ENCODE measurements around the gene KRT74.

The KRT74 gene

GRCh38 chr12:52527121-52527800 is 46.4 kb downstream of the KRT74 start:
- no peak overlapping the region for H3K4me3 ChIP-seq

GRCh38 chr12:52526511-52526951 is 47.1 kb downstream of the KRT74 start:
- Histone ChIP-seq H3K27ac (peak overlapping the region in 9 of 21 experiments; percentile 3 to 92 (median 51)), H3K4me3 (no peak overlapping the region)

More at GRCh38 chr12:52527121-52527800, 46.4 kb downstream of the KRT74 start:
- peak overlapping the region in 1 of 21 experiments; percentile 92 for H3K27ac ChIP-seq

GRCh38 chr12:52525661-52526499 is 47.8 kb downstream of the KRT74 start:
- Histone ChIP-seq H3K4me3 (peak overlapping the region in 1 of 7 experiments; percentile 0), H3K27ac (peak overlapping the region in 16 of 21 experiments; percentile 4 to 92 (median 62))

GRCh38 chr12:52524898-52525591 is 48.6 kb downstream of the KRT74 start:
- Histone ChIP-seq H3K27ac (peak overlapping the region in 17 of 21 experiments; percentile 0 to 92 (median 65)), H3K4me3 (peak overlapping the region in 1 of 7 experiments; percentile 0)

GRCh38 chr12:52524241-52524897 is 49.3 kb downstream of the KRT74 start:
- H3K4me3 ChIP-seq = no peak overlapping the region
- peak overlapping the region in 14 of 21 experiments; percentile 0 to 92 (median 78) for H3K27ac ChIP-seq

- no peak overlapping the region for H3K4me3 ChIP-seq
- H3K27ac ChIP-seq = peak overlapping the region in 13 of 21 experiments; percentile 12 to 92 (median 80)
Measured at GRCh38 chr12:52523824-52524223, 49.8 kb downstream of the KRT74 start.

GRCh38 chr12:52522346-52523011 is 51.2 kb downstream of the KRT74 start:
- Histone ChIP-seq H3K4me3 (peak overlapping the region in 4 of 7 experiments; percentile 1 to 27 (median 7)), H3K27ac (peak overlapping the region in 20 of 21 experiments; percentile 28 to 92 (median 77))

GRCh38 chr12:52521568-52522266 is 51.9 kb downstream of the KRT74 start:
- H3K4me3 ChIP-seq = peak overlapping the region in 4 of 7 experiments; percentile 1 to 27 (median 7)
- H3K27ac ChIP-seq = peak overlapping the region in 20 of 21 experiments; percentile 28 to 92 (median 77)

GRCh38 chr12:52521175-52521567 is 52.5 kb downstream of the KRT74 start:
- Histone ChIP-seq H3K27ac (peak overlapping the region in 20 of 21 experiments; percentile 42 to 92 (median 77)), H3K4me3 (peak overlapping the region in 3 of 7 experiments; percentile 7 to 46 (median 37))

- H3K27ac ChIP-seq = peak within 1 kb of the TSS in 20 of 21 experiments; percentile 60 to 92 (median 78)
- peak within 1 kb of the TSS; percentile 29 to 49 (median 36) for H3K4me3 ChIP-seq
Measured at GRCh38 chr12:52519826-52520662, 53.6 kb downstream of the KRT74 start, which contains the start of gene KRT5. Gene KRT5, minus strand, starts transcription at chr12:52520394. Its CDS starts 98 bp downstream, at chr12:52520296.

- peak overlapping the region; percentile 29 to 49 (median 36) for H3K4me3 ChIP-seq
- H3K27ac ChIP-seq = peak overlapping the region in 20 of 21 experiments; percentile 12 to 89 (median 76)
Measured at GRCh38 chr12:52519387-52519703, 54.3 kb downstream of the KRT74 start.

GRCh38 chr12:52518574-52519386 is 54.9 kb downstream of the KRT74 start:
- Histone ChIP-seq H3K27ac (peak overlapping the region in 20 of 21 experiments; percentile 12 to 89 (median 76)), H3K4me3 (peak overlapping the region; percentile 29 to 49 (median 36))

- peak overlapping the region; percentile 29 to 49 (median 36) for H3K4me3 ChIP-seq
- peak overlapping the region in 17 of 21 experiments; percentile 15 to 89 (median 76) for H3K27ac ChIP-seq
Measured at GRCh38 chr12:52517888-52518287, 55.8 kb downstream of the KRT74 start.

- Histone ChIP-seq H3K27ac (peak overlapping the region in 15 of 21 experiments; percentile 3 to 89 (median 72)), H3K4me3 (peak overlapping the region; percentile 20 to 49 (median 34))
Measured at GRCh38 chr12:52517005-52517835, 56.4 kb downstream of the KRT74 start.

Measured in skin epidermis (tissue), 12 donors.